GM12801 (cell line): ENCODE data around the gene B4GALT7.

ENCODE experiments used
- CTCF ChIP-seq: IDR thresholded peaks from one replicate; pipeline ENCODE4 v1.5.1; 2011; ENCODE audit warnings: control low read depth; ENCODE audit not compliant: insufficient read length; ENCODE audit errors: extremely low read depth

B4GALT7 gene

GRCh38 chr5:177557041-177557647 is 42.8 kb upstream of the B4GALT7 start:
- TF ChIP-seq CTCF = no peak

GRCh38 chr5:177557796-177558195 is 42.1 kb upstream of the B4GALT7 start:
- TF ChIP-seq CTCF = no peak

- TF ChIP-seq CTCF = no peak
These were observed 34.9 kb upstream of the B4GALT7 start for GRCh38 chr5:177565046-177565445.

- no peak for TF ChIP-seq CTCF
These were observed 31.6 kb upstream of the B4GALT7 start for GRCh38 chr5:177568326-177568725.

- TF ChIP-seq CTCF = no peak
These were observed 30.0 kb upstream of the B4GALT7 start for GRCh38 chr5:177569894-177570293.

- TF ChIP-seq CTCF = no peak
These were observed 24.4 kb upstream of the B4GALT7 start for GRCh38 chr5:177575488-177575887.

- no peak for TF ChIP-seq CTCF
These were observed 23.8 kb upstream of the B4GALT7 start for GRCh38 chr5:177576169-177576568.

- TF ChIP-seq CTCF = no peak
These were observed 21.6 kb upstream of the B4GALT7 start for GRCh38 chr5:177578316-177578715.
